ENCODE data around the gene VEGFB. TPM values are rescaled to one million over a fixed set of nuclear protein-coding genes. Genes with fewer than 3 reads are reported as not detected.

Gene VEGFB
- total RNA-seq, 1 donor: 37.6 TPM

DNA sequence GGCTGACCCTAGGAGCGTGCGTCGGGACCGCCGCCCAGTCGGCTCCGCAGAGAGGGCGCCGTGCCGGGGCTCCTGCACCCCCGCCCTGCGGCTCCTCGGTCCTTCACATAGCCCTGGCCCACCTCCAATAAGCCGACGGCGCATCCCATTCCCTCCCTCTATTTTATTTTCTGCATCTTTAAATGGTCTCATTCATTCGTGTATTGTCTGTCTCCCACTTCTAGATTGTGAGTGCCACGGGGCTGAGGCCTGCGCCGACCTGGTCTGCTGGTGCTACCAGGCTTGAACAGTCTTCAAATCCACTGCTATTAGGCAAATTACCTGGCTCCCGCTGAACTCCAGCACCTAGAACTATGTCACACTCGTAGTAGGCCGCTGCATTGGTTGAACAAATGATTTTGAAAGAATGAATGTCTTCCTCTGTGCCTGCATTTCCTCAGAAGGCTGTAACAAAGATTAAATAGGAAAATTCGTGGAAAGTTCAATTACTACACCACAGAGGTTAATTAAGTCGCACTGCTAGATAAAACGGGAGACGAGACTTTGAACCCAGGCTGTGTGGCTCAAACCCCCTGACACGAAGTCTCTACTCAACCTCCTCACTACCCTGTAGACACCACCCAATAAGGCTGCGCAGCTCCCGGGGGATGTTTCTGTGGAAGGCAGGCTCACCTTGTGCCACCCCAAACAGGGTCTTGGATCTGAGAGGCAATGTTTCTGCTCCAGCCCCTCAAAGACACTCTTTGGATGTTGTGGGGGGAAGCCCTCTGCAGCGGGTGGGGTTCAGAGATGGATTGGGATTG, 13.5 kb downstream of the VEGFB start:
- peak overlapping the region; percentile 76 for H3K4me3 ChIP-seq (ENCODE audit: insufficient read depth, low read length)

DNA sequence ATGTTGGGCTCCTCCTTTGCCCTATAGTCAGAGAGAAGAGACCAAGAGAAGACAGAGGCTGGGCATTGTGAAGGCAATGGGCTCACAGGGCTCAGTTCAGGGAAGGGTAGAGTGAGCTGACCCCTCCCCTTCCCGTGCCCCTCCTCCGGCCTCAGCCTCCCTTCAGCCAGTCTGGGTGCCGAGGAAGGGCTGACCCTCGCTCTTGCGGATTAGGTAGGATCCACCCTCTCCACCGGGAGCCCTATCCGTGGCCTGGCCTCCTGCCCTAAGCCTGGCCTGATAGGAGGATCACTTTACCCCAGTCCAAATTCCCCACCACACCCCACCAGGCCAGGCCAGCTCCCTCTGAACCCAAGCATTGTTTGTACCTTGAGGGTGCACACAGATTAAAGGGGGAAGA, 14.2 kb downstream of the VEGFB start:
- DNase-seq (ENCODE audit: insufficient read length, low spot score, missing footprints): no peak
- peaks cover 5% of the 10 kb centered on the region for H4K20me1 ChIP-seq (ENCODE audit: insufficient read depth, low read length)
- peaks cover 8% of the 10 kb centered on the region for H3K36me3 ChIP-seq (ENCODE audit: insufficient read depth, low read length)
- H3K79me2 ChIP-seq (ENCODE audit: insufficient read depth, low read length): peaks cover 42% of the 10 kb centered on the region
- no peak overlapping the region for H3K4me3 ChIP-seq (ENCODE audit: insufficient read depth, low read length)
- TF ChIP-seq, protein P1, sequence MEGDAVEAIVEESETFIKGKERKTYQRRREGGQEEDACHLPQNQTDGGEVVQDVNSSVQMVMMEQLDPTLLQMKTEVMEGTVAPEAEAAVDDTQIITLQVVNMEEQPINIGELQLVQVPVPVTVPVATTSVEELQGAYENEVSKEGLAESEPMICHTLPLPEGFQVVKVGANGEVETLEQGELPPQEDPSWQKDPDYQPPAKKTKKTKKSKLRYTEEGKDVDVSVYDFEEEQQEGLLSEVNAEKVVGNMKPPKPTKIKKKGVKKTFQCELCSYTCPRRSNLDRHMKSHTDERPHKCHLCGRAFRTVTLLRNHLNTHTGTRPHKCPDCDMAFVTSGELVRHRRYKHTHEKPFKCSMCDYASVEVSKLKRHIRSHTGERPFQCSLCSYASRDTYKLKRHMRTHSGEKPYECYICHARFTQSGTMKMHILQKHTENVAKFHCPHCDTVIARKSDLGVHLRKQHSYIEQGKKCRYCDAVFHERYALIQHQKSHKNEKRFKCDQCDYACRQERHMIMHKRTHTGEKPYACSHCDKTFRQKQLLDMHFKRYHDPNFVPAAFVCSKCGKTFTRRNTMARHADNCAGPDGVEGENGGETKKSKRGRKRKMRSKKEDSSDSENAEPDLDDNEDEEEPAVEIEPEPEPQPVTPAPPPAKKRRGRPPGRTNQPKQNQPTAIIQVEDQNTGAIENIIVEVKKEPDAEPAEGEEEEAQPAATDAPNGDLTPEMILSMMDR (IDR thresholded peaks at IDR 0.05; ENCODE audit: extremely low read depth, low read depth, low read length): no peak
- no peaks in the 10 kb centered on the region for H3K9me3 ChIP-seq (ENCODE audit: low read depth, low read length)
- H2AFZ ChIP-seq (ENCODE audit: low read length): no peak overlapping the region
- H3K4me2 ChIP-seq (ENCODE audit: insufficient read depth, low read length): no peak overlapping the region
- H3K4me1 ChIP-seq (ENCODE audit: insufficient read depth, low read length): peaks cover 22% of the 10 kb centered on the region
- H3K27me3 ChIP-seq (ENCODE audit: insufficient read depth, low read length): no peaks in the 10 kb centered on the region
- no peak overlapping the region for H3K27ac ChIP-seq (ENCODE audit: low read depth, low read length)

More for the DNA sequence above, 13.5 kb downstream of the VEGFB start:
- H4K20me1 ChIP-seq (ENCODE audit: insufficient read depth, low read length): peaks cover 8% of the 10 kb centered on the region
- peaks cover 21% of the 10 kb centered on the region for H3K4me1 ChIP-seq (ENCODE audit: insufficient read depth, low read length)
- DNase-seq (ENCODE audit: insufficient read length, low spot score, missing footprints): no peak
- H3K27ac ChIP-seq (ENCODE audit: low read depth, low read length): no peak overlapping the region
- H3K36me3 ChIP-seq (ENCODE audit: insufficient read depth, low read length): peaks cover 14% of the 10 kb centered on the region
- H3K79me2 ChIP-seq (ENCODE audit: insufficient read depth, low read length): peaks cover 42% of the 10 kb centered on the region
- H3K9me3 ChIP-seq (ENCODE audit: low read depth, low read length): no peaks in the 10 kb centered on the region
- H3K27me3 ChIP-seq (ENCODE audit: insufficient read depth, low read length): no peaks in the 10 kb centered on the region
- peak overlapping the region; percentile 75 for H2AFZ ChIP-seq (ENCODE audit: low read length)
- TF ChIP-seq, protein P1 (IDR thresholded peaks at IDR 0.05; ENCODE audit: extremely low read depth, low read depth, low read length): no peak
- peak overlapping the region; percentile 93 for H3K4me2 ChIP-seq (ENCODE audit: insufficient read depth, low read length)

DNA sequence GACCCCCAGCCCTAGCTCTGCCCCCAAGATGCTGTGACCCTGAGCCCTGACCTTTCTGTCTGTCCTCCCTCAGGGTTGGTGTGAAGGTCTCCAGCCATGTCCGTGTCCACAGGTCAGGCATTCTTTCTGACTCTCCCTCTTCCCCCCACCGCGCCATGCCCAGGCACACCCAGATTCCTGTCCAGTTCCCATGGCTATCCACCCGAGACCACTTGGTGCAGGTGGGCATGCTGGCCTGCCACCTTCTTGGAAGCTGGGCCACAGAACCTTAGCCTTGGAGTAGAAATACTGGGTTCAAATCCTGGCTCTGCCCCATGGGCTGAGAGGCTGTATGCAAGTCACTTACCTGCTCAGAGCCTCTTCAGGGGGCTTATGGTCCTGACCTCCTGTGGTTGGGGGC, 14.7 kb downstream of the VEGFB start:
- no peak for DNase-seq (ENCODE audit: insufficient read length, low spot score, missing footprints)
- H3K79me2 ChIP-seq (ENCODE audit: insufficient read depth, low read length): peaks cover 43% of the 10 kb centered on the region
- no peak overlapping the region for H2AFZ ChIP-seq (ENCODE audit: low read length)
- H3K4me3 ChIP-seq (ENCODE audit: insufficient read depth, low read length): no peak overlapping the region
- H4K20me1 ChIP-seq (ENCODE audit: insufficient read depth, low read length): peaks cover 5% of the 10 kb centered on the region
- no peaks in the 10 kb centered on the region for H3K27me3 ChIP-seq (ENCODE audit: insufficient read depth, low read length)
- no peak overlapping the region for H3K27ac ChIP-seq (ENCODE audit: low read depth, low read length)
- H3K9me3 ChIP-seq (ENCODE audit: low read depth, low read length): no peaks in the 10 kb centered on the region
- TF ChIP-seq, protein P1 (IDR thresholded peaks at IDR 0.05; ENCODE audit: extremely low read depth, low read depth, low read length): no peak
- H3K4me1 ChIP-seq (ENCODE audit: insufficient read depth, low read length): peaks cover 20% of the 10 kb centered on the region
- no peak overlapping the region for H3K4me2 ChIP-seq (ENCODE audit: insufficient read depth, low read length)
- H3K36me3 ChIP-seq (ENCODE audit: insufficient read depth, low read length): peaks cover 3% of the 10 kb centered on the region

DNA sequence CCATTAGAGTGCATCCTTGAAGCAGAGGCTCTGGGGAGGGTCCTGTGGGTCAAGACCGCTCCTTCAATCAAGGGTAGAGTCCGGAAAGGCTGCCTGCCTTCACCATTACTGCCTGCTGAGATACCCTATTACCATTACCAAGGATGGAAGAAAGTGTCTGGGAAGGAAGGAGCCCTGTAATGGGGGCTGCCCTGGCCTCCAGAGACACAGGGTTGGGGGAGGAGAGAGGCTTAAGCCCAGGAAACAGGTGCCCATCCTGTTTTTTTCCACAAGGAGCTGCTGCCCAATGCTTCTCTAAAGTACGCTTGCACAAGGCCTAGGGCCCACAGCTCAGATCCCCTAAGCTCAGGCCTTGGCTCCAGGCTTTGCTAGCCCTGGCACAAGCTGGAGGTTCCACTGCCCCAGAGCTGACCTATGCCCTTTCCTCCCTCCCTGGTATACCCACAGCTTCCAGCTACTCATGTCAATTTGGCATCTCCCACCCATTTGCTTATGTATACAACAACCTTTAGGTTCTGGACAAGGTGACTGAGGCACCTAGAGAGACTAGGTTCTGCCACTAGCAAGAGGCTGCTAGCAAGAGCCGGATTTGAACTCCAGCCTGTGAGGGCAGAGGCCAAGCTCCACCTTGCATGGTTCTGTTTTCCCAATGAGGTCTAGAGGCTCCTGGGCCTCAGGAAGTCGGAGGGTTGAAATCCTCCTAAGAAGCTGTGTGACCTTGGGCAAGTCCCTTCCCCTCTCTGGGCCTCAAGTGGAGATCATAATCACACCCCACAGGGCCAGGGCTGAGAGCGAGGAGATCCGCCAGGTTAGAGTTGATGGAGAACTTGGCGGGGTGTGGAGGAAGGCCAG, 15.4 kb downstream of the VEGFB start:
- peaks cover 7% of the 10 kb centered on the region for H3K36me3 ChIP-seq (ENCODE audit: insufficient read depth, low read length)
- no peak overlapping the region for H3K4me2 ChIP-seq (ENCODE audit: insufficient read depth, low read length)
- H4K20me1 ChIP-seq (ENCODE audit: insufficient read depth, low read length): peaks cover 5% of the 10 kb centered on the region
- no peak overlapping the region for H3K27ac ChIP-seq (ENCODE audit: low read depth, low read length)
- no peak overlapping the region for H3K4me3 ChIP-seq (ENCODE audit: insufficient read depth, low read length)
- H3K9me3 ChIP-seq (ENCODE audit: low read depth, low read length): no peaks in the 10 kb centered on the region
- H2AFZ ChIP-seq (ENCODE audit: low read length): no peak overlapping the region
- peaks cover 19% of the 10 kb centered on the region for H3K4me1 ChIP-seq (ENCODE audit: insufficient read depth, low read length)
- H3K79me2 ChIP-seq (ENCODE audit: insufficient read depth, low read length): peaks cover 44% of the 10 kb centered on the region
- TF ChIP-seq, protein P1 (IDR thresholded peaks at IDR 0.05; ENCODE audit: extremely low read depth, low read depth, low read length): no peak
- no peak for DNase-seq (ENCODE audit: insufficient read length, low spot score, missing footprints)
- H3K27me3 ChIP-seq (ENCODE audit: insufficient read depth, low read length): no peaks in the 10 kb centered on the region
